ENCODE measurements around the gene ZBED3. TPM values are rescaled to one million over a fixed set of nuclear protein-coding genes. Genes with fewer than 3 reads are reported as not detected.

The ZBED3 gene
- total and polyA plus RNA-seq, 2 donors (not counting 1 experiment from before 2014, with no cell fraction given), result 0.30 to 1.2 TPM

DNA sequence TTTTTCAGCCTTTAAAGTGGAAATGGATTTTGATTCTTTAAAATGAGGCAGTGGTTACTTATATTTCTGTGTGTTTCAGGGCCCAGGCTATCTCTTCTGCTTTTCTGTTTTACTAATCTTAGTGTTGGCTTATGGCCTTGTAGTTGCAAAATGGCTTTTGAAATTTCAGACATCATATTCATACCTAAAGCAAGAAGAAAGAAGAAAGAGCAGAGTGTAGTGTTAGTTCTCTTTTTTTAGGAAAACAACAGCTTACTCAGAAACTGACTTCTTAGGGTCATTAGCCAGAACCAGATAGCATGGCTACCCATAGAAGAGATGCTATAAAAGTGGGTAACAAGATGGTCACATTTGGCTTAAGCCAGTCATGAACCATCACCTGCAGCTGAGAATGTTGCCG, 20.9 kb downstream of the ZBED3 start:
- intact Hi-C loops (cut with micrococcal nuclease), result no loop called here
- H3K27me3 Mint-ChIP-seq, result no peaks in the 10 kb centered on the region
- Histone ChIP-seq H3K27me3 (replicated peaks in 1 of 4; ENCODE audit: control extremely low read depth in 1 of 4, control insufficient read depth in 3 of 4, insufficient read depth in 4 of 4, low read length in 3 of 4) (no peaks in the 10 kb centered on the region), H2AFZ (ENCODE audit: insufficient read depth, low read depth, low read length, poor library complexity, severe bottlenecking) (no peak overlapping the region), H3K4me1 (ENCODE audit: control insufficient read depth in 2 of 2, insufficient read depth in 2 of 2, low read length in 2 of 2) (no peaks in the 10 kb centered on the region), H3K4me3 (ENCODE audit: control extremely low read depth in 1 of 5, extremely low read depth in 1 of 5, insufficient read depth in 1 of 5, low read depth in 2 of 5, low read length in 4 of 5) (no peak overlapping the region), H3K9me3 (ENCODE audit: control extremely low read depth in 1 of 3, control insufficient read depth in 2 of 3, insufficient read depth in 1 of 3, low read length in 2 of 3) (no peaks in the 10 kb centered on the region), H3K79me2 (ENCODE audit: control insufficient read depth, insufficient read depth, low read length) (no peaks in the 10 kb centered on the region), H3K27ac (ENCODE audit: low read length in 2 of 2) (no peak overlapping the region), H3K36me3 (replicated peaks in 1 of 2; ENCODE audit: control extremely low read depth in 1 of 2, control insufficient read depth in 1 of 2, extremely low read depth in 1 of 2, insufficient read depth in 2 of 2, low read length in 1 of 2) (peaks cover 11 to 41% of the 10 kb centered on the region in 2 experiments), H3K4me2 (replicated peaks; ENCODE audit: low read depth, low read length, poor library complexity, severe bottlenecking) (no peak overlapping the region), H3K9ac (ENCODE audit: low read length) (no peak overlapping the region), H4K20me1 (ENCODE audit: control insufficient read depth, insufficient read depth, low read length, poor library complexity, severe bottlenecking) (no peaks in the 10 kb centered on the region)
- WGBS (ENCODE audit: insufficient coverage), result 70% methylated on average over 1 of the region's 1 CpG
- POLR2A ChIA-PET, result no interaction called here
- H3K4me3 Mint-ChIP-seq, result no peak overlapping the region
- ATAC-seq (ENCODE audit: low read depth) (no peak), DNase-seq (no peak)
- H3K4me1 Mint-ChIP-seq, result no peaks in the 10 kb centered on the region
- H3K27ac Mint-ChIP-seq, result no peak overlapping the region
- CTCF ChIA-PET, result no interaction called here
- TF ChIP-seq CTCF (IDR thresholded peaks at IDR 0.05), result no peak
- TF ChIP-seq EZH2 (IDR thresholded peaks at IDR 0.05; ENCODE audit: borderline replicate concordance, insufficient read depth, low read depth, low read length, poor library complexity, severe bottlenecking), result no peak
- no peaks in the 10 kb centered on the region for H3K9me3 Mint-ChIP-seq (ENCODE audit: insufficient read depth)

DNA sequence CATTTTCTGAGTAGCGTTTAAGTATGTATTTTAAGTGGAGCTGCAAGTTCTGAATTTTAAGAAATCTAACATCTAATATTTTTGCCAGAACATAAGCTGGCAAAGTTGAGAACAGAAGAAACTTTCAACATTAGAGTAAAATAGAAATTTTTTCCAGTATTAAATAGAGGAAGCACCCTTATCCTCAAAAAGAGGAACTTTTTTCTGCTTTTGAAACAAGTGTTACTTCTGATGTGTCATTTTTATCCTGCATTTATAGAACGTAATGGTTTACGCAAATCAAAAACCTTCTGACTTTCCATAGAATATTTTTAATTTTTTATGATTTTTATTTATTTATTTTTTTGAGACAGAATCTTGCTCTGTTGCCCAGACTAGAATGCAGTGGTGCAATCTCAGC, 21.8 kb downstream of the ZBED3 start:
- Histone ChIP-seq H3K9ac (ENCODE audit: low read length) (no peak overlapping the region), H3K4me3 (ENCODE audit: control extremely low read depth in 1 of 5, extremely low read depth in 1 of 5, insufficient read depth in 1 of 5, low read depth in 2 of 5, low read length in 4 of 5) (no peak overlapping the region), H3K9me3 (ENCODE audit: control extremely low read depth in 1 of 3, control insufficient read depth in 2 of 3, insufficient read depth in 1 of 3, low read length in 2 of 3) (no peaks in the 10 kb centered on the region), H3K4me1 (ENCODE audit: control insufficient read depth in 2 of 2, insufficient read depth in 2 of 2, low read length in 2 of 2) (no peaks in the 10 kb centered on the region), H3K4me2 (replicated peaks; ENCODE audit: low read depth, low read length, poor library complexity, severe bottlenecking) (no peak overlapping the region), H3K36me3 (replicated peaks in 1 of 2; ENCODE audit: control extremely low read depth in 1 of 2, control insufficient read depth in 1 of 2, extremely low read depth in 1 of 2, insufficient read depth in 2 of 2, low read length in 1 of 2) (peaks cover 13 to 49% of the 10 kb centered on the region in 2 experiments), H3K79me2 (ENCODE audit: control insufficient read depth, insufficient read depth, low read length) (no peaks in the 10 kb centered on the region), H2AFZ (ENCODE audit: insufficient read depth, low read depth, low read length, poor library complexity, severe bottlenecking) (no peak overlapping the region), H3K27ac (ENCODE audit: low read length in 2 of 2) (no peak overlapping the region), H4K20me1 (ENCODE audit: control insufficient read depth, insufficient read depth, low read length, poor library complexity, severe bottlenecking) (no peaks in the 10 kb centered on the region), H3K27me3 (replicated peaks in 1 of 4; ENCODE audit: control extremely low read depth in 1 of 4, control insufficient read depth in 3 of 4, insufficient read depth in 4 of 4, low read length in 3 of 4) (no peaks in the 10 kb centered on the region)
- WGBS (ENCODE audit: insufficient coverage), result no CpG with 5 or more reads among the region's 3 CpGs
- TF ChIP-seq EZH2 (IDR thresholded peaks at IDR 0.05; ENCODE audit: borderline replicate concordance, insufficient read depth, low read depth, low read length, poor library complexity, severe bottlenecking), result no peak
- no peak for TF ChIP-seq CTCF (IDR thresholded peaks at IDR 0.05)
- Mint-ChIP-seq H3K4me3 (no peak overlapping the region), H3K4me1 (no peaks in the 10 kb centered on the region), H3K27ac (no peak overlapping the region), H3K27me3 (no peaks in the 10 kb centered on the region), H3K9me3 (ENCODE audit: insufficient read depth) (no peaks in the 10 kb centered on the region)
- intact Hi-C loops (cut with micrococcal nuclease), result no loop called here
- POLR2A ChIA-PET, result no interaction called here
- ATAC-seq (ENCODE audit: low read depth), result no peak
- no peak for DNase-seq
- CTCF ChIA-PET, result no interaction called here

Data from B cell (primary cell).